HG03521 (cell line): ENCODE results near the gene EGLN2.
"Not testable (repeated sequence)": the region's sequence is repeated elsewhere in the genome, so short reads cannot be mapped to it uniquely, and the experiment has no call there.

Experiments used
- ATAC-seq: cut with Tn5 transposase; IDR thresholded peaks from one replicate; pipeline ENCODE4 v1.9.1; 2021; ENCODE audit warnings: mild to moderate bottlenecking, moderate library complexity; ENCODE audit not compliant: unreplicated experiment

Gene EGLN2

DNA sequence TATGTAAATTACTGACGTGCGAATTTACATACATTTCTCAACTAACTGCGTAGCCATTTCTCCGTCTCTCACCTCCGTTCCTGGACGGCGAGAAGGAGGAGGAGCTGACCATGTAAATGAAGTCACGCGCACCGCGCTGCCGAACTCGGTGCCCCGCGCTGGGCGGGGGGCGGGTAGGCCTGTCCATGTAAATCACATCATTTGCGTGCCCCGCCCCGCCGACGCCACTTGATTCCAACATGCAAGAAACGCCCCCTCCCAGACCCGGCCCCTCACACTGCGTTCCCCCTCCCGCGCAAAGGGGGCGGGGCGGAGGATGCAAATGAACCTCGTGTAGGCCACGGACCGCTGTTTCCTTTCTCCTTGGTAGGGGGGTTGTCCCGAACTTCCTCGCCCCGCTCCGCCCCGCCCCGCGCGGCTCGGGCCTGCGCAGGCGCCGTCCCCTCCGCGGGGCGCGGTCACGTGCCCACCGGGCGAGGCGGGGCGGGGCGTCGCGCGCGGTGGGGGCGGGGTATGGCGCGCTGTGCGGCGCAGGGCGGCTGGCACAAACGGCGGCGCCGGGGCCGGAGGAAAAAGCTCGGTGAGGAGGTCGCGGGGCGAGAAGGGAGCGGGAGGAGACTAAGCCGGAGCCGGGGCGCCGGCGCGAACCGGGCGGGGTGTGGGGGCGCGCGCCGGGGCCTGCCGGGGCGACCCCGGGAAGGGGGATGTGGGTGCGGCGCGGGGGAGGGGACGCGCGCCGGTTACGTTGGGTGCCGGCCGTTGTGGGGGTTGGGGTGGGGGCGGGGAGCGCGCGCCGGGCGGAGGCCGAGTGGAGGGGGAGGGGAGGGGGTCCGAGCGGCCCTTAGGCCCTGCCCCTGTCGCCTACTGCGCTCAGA lies at the start of gene EGLN2:
EGLN2 (plus strand) TSS at position 509 of the 875 bp plus-strand sequence. CDS start 1,382 bp downstream, outside the sequence.
- peak; percentile 80 for ATAC-seq

DNA sequence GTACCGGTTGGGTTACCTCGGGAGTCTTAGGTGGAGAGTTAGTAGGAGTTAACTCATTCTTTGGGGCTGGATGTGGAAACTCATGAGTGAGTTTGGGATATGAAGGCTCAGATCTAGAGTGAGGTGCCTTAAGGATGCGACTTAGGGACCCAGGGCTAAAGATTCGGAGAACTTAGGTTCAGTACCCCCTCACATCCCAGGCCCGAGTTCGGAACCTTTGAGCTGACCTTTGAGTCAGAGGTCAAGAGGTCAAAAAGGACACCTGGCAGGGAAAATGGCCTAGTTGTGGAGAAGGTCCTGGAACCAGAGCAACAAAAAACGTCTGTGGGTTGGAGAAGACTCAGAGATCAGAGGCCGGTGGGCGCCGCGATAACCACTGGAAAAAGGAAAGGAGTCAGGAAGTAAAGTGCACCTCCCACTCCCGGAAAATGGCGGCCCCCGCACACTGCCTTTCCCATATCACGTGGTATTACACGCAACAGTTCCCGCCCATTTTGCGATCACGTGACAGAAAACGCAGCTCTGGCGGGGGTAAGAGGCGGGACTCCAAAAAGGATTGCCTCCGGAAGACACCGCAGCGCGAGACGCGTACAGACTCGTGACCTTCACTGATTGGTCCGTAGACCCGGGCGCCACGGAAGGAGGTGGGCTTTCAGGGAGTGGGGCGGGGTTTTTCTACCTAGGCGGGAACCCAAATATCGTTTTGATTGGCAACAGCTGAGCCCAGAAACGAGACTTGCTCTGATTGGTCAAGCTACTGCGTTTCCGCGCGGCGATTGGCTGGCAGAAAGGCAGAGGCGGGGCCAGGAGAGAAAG lies 48.7 kb upstream of the EGLN2 start, which contains the start of gene ACTMAP:
ACTMAP (minus strand) TSS at position 420 of the 816 bp plus-strand sequence. CDS start 674 bp downstream, outside the sequence.
- ATAC-seq, result peak; percentile 80

DNA sequence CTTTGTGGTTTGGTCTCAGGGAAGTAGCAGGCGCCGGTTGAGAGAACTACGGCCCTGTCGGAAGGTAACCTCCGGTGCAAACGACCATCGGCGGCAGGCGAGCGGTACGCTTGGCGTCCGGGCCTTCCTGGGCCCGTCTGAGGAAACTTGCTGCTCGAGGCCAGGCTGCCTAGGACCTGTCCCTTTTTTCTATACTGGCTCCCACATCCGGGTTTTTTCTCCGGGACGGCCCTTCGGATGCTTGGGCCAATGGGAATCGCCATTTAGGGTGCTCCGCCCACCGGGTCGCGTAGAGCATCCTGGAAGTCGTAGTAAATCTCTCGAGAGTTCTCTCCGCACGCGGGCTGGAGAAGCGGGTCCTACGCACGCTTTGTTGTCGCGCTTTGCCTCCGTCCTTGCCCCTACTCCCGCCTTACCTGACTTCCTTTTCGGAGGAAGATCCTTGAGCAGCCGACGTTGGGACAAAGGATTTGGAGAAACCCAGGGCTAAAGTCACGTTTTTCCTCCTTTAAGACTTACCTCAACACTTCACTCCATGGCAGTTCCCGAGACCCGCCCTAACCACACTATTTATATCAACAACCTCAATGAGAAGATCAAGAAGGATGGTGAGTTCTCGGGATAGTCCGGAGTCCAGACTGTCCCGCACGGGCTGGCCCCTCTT lies 48.0 kb upstream of the EGLN2 start, which contains the start of gene SNRPA:
SNRPA (plus strand) TSS at position 330 of the 664 bp plus-strand sequence; CDS start at position 536, 206 bp downstream.
- peak; percentile 54 for ATAC-seq

DNA sequence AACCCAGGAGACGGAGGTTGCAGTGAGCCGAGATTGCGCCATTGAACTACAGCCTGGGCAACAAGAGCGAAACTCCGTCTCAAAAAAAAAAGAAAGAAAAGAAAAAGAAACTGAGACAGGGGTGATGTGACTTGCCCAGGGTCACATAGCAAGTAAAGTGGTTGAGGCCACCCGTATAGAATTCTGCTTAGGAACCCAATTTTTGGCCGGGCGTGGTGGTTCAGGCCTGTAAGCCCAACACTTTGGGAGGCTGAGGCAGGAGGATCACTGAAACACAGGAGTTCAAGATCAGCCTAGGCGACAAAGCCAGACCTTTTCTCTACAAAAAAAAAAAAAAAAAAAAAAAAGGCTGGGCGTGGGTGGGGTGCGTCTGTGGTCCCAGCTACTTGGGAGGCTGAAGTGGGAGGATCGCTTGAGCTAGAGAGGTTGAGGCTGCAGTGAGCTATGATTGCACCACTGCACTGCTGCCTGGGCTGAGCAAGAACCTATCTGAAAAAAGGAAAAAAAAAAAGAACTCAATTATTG lies 46.7 kb upstream of the EGLN2 start:
- no peak for ATAC-seq

DNA sequence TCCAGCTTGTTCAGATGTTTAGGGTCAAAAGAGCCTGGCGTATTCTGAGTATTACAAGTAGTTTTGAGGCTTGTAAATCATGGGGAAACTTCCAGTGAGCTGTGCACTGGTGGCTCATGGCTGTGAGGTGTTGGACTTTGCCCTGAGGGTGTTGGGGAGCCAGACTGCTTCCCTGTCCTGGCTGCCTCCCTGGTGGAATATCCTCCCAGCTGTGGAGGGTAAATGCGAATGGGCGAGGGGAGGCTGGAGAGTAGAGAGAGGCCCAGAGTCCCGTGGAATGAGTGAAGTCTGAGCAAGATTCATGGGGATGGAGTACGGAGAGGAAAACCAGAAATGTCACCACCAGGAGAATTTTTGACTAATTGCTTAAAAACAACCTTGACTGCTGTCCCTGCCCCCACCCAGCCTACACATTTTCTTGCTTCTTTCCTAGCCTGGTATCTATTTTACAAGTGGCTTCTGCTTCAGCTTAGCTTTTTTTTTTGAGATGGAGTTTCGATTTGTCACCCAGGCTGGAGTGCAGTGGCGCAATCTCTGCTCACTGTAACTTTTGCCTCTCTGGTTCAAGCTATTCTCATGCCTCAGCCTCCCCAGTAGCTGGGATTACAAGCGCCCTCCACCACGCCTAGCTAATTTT lies 44.3 kb upstream of the EGLN2 start:
- no peak for ATAC-seq

DNA sequence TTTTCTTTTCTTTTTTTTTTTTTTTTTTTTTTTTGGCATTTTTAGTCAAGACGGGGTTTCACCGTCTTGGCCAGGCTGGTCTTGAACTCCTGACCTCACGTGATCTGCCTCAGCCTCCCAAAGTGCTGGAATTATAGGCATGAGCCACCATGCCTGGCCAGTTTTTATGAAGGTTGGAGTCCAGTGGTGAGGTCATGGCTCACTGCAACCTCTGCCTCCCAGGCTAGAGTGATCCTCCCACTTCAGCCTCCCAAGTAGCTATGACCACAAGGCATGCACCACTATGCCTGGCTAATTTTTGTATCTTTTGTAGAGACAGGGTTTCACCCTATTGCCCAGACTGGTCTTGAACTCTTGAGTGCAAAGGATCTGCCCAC lies 43.8 kb upstream of the EGLN2 start:
- no peak for ATAC-seq

DNA sequence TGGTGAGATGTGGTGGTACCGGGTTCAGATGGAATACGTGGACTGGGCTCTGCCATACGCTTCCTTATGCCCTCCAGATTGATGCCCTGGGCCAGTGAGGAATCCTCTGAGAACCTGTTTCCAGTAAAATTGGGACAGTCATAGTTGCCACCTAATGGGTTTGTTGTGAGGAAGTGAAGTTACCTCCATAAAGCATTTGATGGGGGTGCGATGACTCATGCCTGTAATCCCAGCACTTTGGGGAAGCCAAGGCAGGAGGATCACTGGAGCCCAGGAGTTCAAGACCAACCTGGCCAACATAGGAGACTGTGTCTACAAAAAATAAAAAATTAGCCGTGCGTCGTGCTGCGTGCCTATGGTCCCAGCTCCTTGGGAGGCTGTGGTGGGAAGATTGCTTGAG lies 43.2 kb upstream of the EGLN2 start:
- ATAC-seq, result no peak

DNA sequence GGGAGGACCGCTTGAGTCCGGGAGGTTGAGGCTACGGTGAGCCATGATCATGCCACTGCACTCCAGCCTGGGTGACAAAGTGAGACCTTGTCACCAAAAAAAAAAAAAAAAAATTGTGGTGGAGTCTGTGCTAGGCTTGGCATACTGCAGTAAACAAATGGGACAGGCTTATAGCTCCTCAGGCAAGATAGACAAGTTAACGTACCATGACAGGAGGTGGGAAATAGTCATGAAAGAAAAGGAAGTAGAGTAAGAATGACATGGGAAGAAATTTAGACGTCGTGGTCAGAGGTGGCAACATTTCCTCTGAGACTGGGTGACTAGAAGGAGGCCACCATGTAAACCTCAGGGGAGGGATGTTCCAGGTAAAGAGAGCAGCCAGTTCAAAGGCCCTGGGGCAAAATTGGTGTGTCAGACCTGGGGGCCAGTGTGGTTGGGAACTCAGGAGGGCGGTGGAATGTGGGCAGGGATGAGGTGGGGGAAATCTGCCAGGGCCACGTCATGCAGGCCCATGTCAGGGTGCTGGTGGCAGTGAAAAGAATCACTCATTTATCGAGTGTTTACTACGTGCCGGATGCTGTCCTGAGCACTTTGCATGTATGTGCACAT lies 42.4 kb upstream of the EGLN2 start:
- no peak for ATAC-seq

DNA sequence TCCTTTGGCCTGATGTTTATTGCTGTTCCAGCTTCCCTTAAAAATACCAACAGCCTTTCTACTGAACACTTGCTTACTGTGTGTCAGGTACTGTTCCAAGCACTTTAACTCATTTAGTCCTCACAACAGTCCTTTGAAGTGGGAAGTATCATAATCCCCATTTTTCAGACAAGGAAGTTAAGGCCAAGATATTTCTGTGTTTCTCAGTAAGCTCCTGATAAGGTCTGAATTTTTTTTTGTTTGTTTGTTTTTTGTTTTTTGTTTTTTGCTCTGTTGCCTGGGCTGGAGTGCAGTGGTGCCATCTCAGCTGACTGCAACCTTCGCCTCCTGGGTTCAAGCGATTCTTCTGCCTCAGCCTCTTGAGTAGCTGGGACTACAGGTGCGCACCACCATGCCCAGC lies 40.5 kb upstream of the EGLN2 start:
- no peak for ATAC-seq

DNA sequence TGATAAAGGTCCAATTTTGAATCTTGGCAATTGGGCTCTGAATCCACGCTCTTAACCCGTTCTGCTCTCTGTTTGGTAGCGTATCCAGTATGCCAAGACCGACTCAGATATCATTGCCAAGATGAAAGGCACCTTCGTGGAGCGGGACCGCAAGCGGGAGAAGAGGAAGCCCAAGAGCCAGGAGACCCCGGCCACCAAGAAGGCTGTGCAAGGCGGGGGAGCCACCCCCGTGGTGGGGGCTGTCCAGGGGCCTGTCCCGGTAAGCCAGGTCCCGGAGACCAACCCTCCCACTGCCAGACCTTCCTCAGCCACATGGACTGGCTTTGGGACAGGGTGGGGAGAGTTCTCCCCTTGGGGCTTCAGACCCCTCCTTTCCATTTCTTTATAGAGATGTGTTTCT lies 39.6 kb upstream of the EGLN2 start:
- no peak for ATAC-seq

DNA sequence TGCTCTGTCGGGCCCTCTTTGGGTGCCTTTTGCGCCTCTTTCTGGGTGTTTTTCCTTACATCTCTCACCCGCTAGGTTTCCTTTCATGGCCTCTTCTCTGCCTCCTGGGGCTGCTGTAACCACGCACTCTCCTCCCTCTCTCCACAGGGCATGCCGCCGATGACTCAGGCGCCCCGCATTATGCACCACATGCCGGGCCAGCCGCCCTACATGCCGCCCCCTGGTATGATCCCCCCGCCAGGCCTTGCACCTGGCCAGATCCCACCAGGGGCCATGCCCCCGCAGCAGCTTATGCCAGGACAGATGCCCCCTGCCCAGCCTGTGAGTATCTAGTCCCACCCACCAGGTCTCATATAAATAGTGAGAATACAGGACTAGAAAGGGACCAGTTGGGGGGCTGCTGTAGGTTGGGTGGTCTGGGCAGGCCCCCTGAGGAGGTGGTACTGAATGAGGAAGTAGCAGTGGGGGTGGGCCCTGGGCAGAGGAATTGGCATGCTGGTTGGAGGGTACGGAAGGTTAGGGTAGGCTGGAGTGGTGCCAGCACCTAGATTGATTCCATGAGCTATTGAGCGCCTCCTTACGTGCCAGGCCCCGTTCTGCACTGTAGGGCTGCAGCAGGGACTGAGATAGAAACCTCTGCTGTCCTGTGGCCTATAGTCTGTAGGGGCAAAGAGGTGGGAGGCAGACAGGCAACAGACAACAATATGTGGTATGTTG lies 36.1 kb upstream of the EGLN2 start:
- ATAC-seq, result no peak

DNA sequence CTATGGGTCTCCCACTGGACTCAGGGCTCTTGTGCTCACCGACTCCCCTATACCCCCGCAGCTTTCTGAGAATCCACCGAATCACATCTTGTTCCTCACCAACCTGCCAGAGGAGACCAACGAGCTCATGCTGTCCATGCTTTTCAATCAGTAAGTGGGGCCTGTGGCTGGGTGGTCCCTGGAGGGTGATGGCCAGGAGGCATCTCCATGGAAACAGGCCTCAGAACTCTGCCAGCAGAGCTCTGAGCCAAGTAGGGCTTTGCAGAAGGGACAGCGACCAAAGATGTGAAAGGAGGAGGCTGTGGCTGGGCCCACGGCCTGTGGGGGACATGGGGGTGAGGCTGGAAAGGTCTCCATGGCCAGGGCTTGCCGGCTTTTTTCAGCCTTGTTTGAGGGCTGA lies 35.5 kb upstream of the EGLN2 start:
- no peak for ATAC-seq

DNA sequence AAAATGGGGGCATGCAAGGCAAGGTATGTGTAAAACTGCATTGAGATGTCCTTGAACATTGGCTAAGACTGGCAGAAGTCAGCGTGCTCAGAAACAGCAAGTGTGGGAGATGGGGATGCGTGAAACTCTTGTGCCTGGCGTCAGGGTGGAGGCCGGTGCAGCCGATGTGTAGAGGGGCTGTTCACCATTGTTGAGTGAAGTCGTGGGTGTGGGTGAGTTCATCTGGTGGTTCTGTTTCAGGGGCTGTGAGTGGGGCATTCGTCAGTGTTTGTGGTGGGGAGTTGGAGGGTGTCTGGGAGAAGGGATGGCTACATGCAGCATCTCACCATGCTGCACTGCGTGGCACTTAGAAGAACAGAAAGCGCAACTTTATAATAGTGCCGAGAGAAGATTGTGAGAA lies 35.0 kb upstream of the EGLN2 start:
- ATAC-seq, result no peak

DNA sequence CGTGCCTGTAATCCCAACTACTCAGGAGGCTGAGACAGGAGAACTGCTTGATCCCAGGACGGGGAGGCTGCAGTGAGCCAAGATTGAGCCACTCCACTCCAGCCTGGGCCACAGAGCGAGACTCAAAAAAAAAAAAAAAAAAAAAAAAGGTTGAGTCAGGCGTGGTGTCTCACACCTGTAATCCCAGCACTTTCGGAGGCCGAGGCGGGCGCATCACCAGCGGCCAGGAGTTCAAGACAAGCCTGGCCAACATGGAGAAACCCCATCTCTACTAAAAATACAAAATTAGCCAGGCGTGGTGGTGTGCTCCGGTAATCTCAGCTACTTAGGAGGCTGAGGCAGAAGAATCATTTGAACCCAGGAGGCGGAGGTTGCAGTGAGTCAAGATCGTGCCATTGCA lies 32.6 kb upstream of the EGLN2 start:
- ATAC-seq, result not testable (repeated sequence)

DNA sequence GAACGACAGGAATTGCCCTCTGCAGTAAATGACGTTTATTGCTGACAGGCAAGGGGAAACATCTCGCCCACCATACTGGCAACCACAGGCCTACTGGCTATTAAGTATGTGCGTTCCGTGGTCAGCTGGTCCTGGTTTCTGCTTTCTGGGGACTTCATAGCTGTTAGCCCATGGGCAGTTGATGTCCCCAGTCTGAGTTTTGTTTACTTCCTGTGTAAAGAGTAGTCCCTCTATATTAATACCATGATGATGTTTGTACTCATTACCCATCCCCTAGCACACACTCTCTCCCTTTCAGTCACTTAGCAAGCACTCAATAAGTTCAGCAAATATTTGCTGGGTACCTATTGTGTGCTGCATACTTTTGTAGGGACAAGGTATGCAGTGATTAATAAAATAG lies 30.1 kb upstream of the EGLN2 start:
- no peak for ATAC-seq

DNA sequence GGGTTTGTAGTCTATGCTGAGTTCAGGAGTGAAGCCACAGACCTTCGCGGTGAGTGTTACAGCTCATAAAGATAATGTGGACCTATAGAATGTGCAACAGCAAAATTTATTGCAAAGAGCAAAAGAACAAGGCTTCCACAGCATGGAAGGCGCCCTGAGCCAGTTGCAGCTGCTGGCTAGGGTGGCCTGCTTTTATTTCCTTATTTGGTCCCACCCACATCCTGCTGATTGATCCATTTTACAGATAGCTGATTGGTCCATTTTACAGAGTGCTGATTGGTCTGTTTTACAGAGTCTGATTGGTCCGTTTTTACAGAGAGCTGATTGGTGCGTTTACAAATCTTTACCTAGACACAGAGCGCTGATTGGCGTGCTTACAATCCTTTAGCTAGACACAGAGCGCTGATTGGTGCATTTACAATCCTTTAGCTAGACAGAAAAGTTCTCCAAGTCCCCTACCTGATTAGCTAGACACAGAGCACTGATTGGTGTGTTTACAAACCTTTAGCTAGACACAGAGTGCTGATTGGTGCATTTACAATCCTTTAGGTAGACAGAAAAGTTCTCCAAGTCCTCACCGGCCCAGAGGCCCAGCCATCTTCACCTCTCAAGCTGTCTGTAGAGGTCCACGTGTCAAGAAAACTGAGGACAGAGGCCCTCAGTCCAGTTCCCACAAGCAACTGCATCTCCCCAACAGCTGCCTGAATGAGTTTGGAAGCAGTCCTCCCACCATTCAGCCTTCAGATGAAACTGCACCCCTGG lies 27.7 kb upstream of the EGLN2 start:
- ATAC-seq, result not testable (repeated sequence)

DNA sequence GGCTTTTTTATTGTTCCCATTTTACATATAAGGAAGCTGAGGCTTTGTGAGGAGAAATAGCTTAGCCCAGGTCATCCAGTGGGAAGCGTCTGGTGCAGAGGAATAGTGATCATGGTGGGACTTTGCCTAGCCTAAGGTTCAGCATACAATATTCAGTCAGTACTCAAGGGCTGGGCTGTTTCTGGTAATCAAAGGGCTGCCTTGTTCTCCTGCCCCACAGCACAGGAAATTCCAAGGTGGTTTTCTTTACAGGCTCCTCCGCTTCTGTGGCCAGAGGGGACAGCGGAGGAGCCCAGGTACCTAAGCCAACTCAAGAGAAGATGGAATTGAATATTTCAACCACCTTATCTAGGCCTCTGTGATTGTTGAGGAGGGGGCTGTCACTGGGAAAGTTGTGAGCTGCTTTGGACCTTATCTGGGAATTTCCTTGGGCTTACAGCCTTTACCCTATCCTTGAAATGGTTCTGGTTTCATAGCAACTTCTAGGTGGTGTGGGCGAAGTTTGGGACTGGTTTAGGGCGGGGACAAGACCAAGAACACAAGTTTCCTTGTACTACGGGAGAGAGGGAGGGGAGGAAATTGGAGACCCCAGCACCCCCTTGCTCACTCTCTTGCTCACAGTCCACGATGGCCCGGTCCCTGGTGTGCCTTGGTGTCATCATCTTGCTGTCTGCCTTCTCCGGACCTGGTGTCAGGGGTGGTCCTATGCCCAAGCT lies 23.9 kb upstream of the EGLN2 start, which contains the start of gene MIA:
MIA (plus strand) TSS at position 606 of the 716 bp plus-strand sequence; CDS start at position 628, 22 bp downstream.
- no peak for ATAC-seq

DNA sequence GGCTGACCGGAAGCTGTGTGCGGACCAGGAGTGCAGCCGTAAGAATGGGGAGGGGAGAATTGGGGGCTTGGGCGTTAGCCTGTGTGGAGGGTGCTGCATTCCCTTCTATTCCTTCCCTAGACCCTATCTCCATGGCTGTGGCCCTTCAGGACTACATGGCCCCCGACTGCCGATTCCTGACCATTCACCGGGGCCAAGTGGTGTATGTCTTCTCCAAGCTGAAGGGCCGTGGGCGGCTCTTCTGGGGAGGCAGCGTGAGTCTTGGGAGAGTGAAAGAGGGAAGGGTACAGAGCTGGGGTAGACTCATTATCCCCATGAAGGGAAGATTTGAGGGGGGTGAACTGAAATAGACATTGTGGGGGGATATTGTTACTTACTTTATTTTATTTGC lies 23.4 kb upstream of the EGLN2 start:
- no peak for ATAC-seq
